Hematopoietic multipotent progenitor cell treated with erythropoietin and hydrocortisone succinate and interleukin-3 and kit ligand, for 17 days (in vitro differentiated cells): Measurements from ENCODE around the gene PEX19.

Experiments used
- DNase-seq: peaks from one replicate; pipeline ENCODE4 v3.0.0-alpha.2; 2015; ENCODE audit warnings: low spot score

PEX19 gene

DNA sequence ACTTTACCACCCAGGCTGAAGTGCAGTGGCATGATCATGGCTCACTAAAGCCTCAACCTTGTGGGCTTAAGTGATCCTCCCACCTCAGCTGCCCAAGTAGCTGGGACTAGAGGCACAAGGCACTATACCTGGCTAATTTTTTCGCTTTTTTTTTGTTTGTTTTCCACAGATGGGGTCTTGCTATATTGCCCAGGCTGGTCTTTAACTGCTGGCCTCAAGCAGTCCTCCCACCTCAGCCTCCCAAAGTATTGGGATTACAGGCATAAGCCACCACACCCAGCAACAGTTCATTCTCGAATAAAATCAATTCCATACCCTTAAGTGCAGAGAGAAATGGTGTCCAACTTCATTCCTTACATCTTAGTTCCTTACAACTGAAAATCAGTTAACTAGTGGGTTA, 47.4 kb downstream of the PEX19 start:
- DNase-seq, result no peak

DNA sequence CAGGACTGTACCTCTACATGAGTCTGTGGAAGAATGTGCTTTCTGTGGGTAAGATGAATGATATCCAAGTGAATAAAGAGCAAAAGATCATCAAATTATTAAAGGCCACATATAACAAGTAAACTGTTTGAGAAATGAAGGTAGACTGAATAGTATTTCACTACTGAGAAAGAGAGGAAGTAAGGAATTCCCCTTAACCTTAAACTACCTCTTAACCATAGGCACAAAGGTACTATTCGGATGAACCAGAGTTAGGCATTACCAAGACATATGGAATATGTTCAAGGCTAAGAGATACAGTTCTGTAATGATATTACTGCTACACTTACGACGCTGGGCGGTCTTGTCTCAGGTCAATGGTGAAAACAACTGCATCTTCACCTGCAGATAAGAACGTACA, 48.1 kb downstream of the PEX19 start:
- no peak for DNase-seq

DNA sequence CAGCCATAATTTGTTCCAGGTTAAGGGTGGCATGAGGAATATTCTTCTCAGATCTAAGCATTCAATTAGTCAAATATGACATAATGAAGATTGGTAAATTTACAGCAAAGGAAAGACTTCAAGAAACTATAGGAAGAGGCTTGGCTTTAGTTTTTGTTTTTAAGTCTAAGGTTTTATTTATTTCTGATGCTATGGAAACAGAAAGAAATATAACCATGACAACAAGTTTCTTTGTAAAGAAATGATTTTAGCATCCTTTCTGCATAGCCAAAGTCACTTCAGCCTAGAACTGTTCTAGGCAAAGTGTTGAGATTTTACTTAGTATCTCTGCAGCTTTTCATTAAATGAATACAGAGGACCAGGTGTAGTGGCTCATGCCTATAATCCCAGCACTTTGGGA, 52.0 kb downstream of the PEX19 start:
- DNase-seq, result no peak

DNA sequence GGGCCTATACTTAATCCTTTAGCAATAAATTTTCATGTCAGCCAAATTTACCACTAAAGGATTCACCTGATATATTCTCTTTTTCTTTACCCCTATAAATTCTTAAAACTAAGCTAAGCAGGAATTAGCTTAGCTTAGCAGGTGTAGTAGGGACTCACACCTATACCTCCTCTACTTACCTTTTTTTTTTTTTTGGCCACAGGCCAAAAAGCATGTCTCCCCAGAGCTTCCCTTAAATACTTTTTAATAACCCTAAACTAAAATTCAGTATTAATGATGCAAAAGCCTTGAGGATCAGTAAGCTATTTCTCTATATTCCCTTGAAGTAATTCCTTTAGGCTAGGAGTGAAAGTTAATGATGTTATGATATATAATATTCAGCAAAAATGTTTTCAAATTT, 56.5 kb downstream of the PEX19 start:
- DNase-seq, result no peak

DNA sequence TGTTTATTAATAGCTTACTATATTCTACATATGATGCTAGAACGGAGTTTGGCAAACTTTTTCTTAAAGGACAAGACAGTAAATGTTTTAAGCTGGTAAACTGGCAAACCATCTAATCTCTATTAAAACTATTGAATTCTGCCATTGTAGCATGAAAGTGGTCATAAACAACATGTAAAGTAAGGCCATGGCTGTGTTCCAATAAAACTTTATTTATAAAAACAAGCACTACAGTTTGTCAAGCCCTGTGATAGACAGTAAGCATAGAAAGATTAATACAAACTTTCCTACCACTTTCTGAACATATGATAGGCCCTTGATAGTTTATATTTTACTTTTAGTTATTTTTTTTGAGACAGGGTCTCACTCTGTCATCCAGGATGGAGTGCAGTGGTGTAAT, 57.4 kb downstream of the PEX19 start:
- no peak for DNase-seq

DNA sequence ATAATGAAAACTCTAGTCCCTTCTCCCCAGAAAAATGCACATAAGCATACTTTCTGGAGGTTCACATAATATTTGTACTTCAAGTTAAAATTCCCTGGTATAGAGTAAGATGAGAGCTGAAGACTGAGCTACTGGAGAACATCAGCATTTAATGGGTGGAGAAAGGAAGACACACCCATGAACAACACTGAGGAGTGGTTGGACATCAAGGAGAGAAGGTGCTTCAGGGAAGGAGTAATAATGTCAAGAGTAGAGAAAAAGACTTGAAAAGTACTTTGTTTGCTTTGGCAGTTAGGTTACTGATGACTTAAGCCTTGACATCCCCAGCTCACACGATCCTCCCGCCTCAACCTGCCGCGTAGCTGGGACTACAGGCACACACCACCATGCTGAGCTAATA, 57.9 kb downstream of the PEX19 start:
- no peak for DNase-seq
